ENCODE data around the gene ROR2. TPM values are rescaled to one million over a fixed set of nuclear protein-coding genes. Genes with fewer than 3 reads are reported as not detected.

ROR2 gene
- total and polyA plus RNA-seq, 5 donors = 20.1 to 38.9 (median 35.3) TPM

DNA sequence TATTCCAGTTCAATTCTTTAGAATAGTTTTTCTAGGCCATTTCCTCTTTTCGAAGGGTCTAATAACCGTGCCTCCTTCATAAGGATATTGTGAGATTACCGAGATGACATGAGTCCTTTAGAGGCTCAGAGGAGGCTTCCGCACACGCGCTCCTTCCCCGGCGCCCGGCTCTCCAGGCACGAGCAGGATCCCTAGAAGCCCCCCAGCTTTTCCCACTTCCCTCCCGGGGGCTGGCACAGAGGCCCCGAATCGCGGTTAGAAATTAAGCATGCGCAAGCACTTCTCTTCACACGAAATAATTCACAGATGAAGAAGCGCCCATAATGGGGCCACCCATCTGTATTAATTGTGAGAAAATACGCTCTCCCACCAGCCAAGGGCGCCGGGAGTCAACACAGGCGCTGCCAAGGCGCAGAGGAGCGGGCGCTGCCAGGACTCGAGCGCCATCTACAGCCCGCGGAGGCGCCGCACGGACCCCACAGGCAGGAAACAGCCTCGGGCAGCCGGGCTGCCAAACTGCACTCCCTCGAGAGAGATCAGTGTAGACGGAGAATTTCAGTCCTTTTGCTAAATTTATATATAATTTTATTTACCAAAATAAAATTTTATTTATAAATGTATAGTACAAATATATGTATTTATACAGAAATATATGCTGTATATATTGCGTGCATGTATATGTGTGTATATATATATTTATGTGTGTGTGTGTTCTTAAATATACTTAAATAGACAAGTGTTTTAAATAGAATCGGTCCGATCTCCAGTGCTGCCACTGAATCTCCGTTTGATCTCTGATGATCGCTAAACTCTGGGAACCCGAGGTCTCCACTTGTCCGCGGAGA is 268.3 kb downstream of the ROR2 start:
- H3K4me1 ChIP-seq (ENCODE audit: control insufficient read depth, insufficient read depth, low read length) = no peaks in the 10 kb centered on the region
- H3K27me3 ChIP-seq (ENCODE audit: control insufficient read depth, insufficient read depth) = no peaks in the 10 kb centered on the region
- peak; percentile 94 to 97 for ATAC-seq
- WGBS = 28% methylated on average over 43 of the region's 43 CpGs
- no peak overlapping the region for H3K27ac ChIP-seq (ENCODE audit: low read length)
- intact Hi-C loops (cut with DNase I) = loop anchor here in 2 of 4 donors (2.0 to 10.0 kb wide), 2 partner anchors 247 to 769 kb away; no protein-coding TSS in a partner anchor
- no peaks in the 10 kb centered on the region for H3K9me3 ChIP-seq (ENCODE audit: control insufficient read depth, low read length)
- H3K4me3 ChIP-seq (ENCODE audit: low read length) = no peak overlapping the region
- peak; percentile 83 to 90 (median 89) for DNase-seq

DNA sequence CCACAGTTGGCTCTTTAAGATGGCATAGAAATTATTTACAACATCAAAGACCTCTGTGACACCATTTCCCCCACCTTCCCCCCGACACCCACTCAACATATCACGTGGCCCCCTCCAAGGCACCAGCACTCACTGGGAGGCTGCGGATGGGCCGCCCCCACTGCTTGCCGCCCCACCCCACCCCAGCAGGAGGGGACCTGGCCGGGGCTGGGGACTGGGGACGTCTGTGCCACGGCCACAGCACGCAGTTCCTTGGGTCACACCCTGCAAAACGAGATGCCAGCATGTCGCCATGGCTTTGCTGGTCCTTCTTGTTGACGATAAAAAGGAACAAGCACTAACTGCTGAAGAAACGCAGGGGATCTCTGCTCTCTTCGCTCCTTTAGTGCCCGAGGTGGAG is 269.0 kb downstream of the ROR2 start:
- WGBS = 82% methylated on average over 15 of the region's 15 CpGs
- H3K27me3 ChIP-seq (ENCODE audit: control insufficient read depth, insufficient read depth) = no peaks in the 10 kb centered on the region
- H3K9me3 ChIP-seq (ENCODE audit: control insufficient read depth, low read length) = no peaks in the 10 kb centered on the region
- no peak overlapping the region for H3K4me3 ChIP-seq (ENCODE audit: low read length)
- no peak overlapping the region for H3K27ac ChIP-seq (ENCODE audit: low read length)
- no peaks in the 10 kb centered on the region for H3K4me1 ChIP-seq (ENCODE audit: control insufficient read depth, insufficient read depth, low read length)
- ATAC-seq = no peak
- intact Hi-C loops (cut with DNase I) = loop anchor here in 1 of 4 donors (10.0 kb wide), 1 partner anchor 246 kb away; no protein-coding TSS in a partner anchor
- no peak for DNase-seq

DNA sequence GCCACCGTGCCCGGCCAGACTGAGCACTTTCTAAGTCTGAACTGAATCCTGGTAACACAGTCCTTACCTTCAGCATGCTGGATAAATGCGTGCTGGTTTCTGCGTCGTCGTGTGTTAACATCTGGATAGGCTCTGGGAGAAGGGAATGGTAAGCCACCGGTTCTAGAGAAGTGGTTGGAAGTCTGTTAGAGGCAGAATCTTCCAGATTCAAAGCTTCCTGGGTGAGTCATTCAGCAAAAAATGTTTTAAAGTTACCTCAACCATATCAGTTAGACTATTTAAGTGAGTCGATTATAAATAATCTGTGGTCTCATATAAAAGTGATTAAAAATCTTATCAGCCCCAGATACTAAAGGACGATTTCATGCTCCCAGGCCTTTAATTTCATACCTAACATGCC is 269.9 kb downstream of the ROR2 start:
- ATAC-seq (no peak), DNase-seq (no peak)
- Histone ChIP-seq H3K27me3 (ENCODE audit: control insufficient read depth, insufficient read depth) (no peaks in the 10 kb centered on the region), H3K27ac (ENCODE audit: low read length) (no peak overlapping the region), H3K9me3 (ENCODE audit: control insufficient read depth, low read length) (no peaks in the 10 kb centered on the region), H3K4me1 (ENCODE audit: control insufficient read depth, insufficient read depth, low read length) (no peaks in the 10 kb centered on the region), H3K4me3 (ENCODE audit: low read length) (no peak overlapping the region)
- intact Hi-C loops (cut with DNase I) = loop anchor here in 1 of 4 donors (10.0 kb wide), 1 partner anchor 245 kb away; no protein-coding TSS in a partner anchor
- 90% methylated on average over 9 of the region's 9 CpGs for WGBS

DNA sequence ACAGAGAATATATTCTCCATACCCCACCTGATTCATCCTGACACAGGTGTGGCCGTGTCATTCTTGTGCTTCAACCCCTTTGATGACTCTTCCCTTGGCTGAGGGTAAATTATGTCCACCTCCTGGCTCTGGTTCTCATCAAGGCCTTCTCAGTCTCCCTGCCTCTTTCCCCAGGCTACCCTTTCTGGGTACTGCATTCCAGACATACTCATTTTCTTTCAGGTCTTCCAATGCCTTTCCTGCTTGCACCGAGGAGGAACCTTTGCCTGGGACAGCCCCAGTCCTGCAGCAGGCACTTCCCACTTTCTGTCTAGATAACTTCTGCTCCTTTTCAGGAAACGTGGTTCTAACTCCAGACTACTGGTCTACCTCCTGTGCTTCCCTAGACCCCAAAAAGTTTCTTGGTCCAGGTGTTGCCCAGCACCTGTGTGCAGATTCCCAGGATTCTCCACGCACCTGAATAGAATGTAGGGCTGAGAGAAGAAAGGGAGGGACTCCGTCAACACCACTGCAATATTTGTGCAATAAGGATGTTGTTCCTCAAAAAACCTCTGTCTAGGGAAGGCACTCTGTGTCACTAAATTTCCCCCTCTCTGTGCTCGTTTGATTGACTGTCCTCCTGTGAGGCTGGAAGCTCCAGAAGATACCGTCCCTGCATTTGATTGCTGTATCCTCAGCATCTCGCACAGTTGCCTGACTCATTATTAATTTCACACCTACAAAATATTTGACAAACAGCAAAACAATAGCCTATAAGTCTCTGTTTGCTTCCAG is 271.0 kb downstream of the ROR2 start:
- DNase-seq (no peak), ATAC-seq (no peak)
- Histone ChIP-seq H3K27ac (ENCODE audit: low read length) (no peak overlapping the region), H3K4me3 (ENCODE audit: low read length) (no peak overlapping the region), H3K4me1 (ENCODE audit: control insufficient read depth, insufficient read depth, low read length) (no peaks in the 10 kb centered on the region), H3K27me3 (ENCODE audit: control insufficient read depth, insufficient read depth) (no peaks in the 10 kb centered on the region), H3K9me3 (ENCODE audit: control insufficient read depth, low read length) (no peaks in the 10 kb centered on the region)
- intact Hi-C loops (cut with DNase I) = no loop called here
- WGBS = 74% methylated on average over 8 of the region's 8 CpGs

DNA sequence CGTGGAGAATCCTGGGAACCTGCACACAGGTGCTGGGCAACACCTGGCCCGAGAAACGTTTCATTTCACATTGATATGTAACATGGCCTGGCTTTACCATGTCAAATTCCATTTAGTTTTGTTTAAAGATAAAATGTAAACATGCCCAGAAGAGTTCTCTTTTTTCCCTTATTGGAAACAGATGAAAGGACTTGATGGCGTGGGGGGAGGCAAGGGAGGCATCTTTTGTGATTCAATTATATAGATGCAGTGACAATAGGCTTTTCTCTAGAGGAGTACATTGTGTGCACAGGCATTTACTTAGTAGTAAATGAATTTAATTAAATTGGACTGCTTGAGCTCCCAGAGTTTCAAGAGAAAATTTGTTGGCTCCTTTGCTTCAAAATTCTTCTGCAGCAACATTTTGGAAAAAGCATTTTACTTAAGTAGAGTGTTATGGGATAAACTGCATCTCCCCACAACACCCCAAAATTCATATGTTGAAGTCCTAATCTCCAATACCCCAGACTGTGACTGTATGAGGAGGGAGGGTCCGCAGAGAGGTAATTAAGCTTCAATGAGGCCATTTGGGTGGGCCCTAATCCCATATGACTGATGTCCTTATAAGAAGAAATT is 272.1 kb downstream of the ROR2 start:
- H3K27me3 ChIP-seq (ENCODE audit: control insufficient read depth, insufficient read depth) = no peaks in the 10 kb centered on the region
- 76% methylated on average over 5 of the region's 5 CpGs for WGBS
- H3K9me3 ChIP-seq (ENCODE audit: control insufficient read depth, low read length) = no peaks in the 10 kb centered on the region
- ATAC-seq = no peak
- no peak overlapping the region for H3K4me3 ChIP-seq (ENCODE audit: low read length)
- H3K27ac ChIP-seq (ENCODE audit: low read length) = no peak overlapping the region
- intact Hi-C loops (cut with DNase I) = no loop called here
- no peak for DNase-seq
- no peaks in the 10 kb centered on the region for H3K4me1 ChIP-seq (ENCODE audit: control insufficient read depth, insufficient read depth, low read length)

DNA sequence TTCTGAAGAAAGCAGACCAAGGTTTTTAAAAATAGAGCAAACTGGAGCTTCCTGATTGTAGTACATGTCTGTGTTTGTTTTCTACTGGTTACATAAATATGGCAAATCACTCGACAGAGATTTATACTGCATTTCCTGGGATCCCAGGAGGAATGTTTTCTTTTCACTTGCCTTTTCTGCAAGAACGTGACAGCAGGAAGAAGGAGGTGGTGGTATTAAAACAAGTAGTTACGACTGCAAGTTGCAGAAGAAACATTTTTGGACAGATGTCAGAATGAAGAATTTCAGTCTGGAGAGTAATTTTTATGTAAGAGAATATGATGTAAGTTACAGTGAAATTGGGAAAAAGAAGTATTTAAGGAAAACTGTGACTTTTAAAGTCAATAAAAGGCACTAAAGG is 272.7 kb downstream of the ROR2 start:
- H3K27me3 ChIP-seq (ENCODE audit: control insufficient read depth, insufficient read depth) = no peaks in the 10 kb centered on the region
- intact Hi-C loops (cut with DNase I) = no loop called here
- 32% methylated on average over 3 of the region's 3 CpGs for WGBS

DNA sequence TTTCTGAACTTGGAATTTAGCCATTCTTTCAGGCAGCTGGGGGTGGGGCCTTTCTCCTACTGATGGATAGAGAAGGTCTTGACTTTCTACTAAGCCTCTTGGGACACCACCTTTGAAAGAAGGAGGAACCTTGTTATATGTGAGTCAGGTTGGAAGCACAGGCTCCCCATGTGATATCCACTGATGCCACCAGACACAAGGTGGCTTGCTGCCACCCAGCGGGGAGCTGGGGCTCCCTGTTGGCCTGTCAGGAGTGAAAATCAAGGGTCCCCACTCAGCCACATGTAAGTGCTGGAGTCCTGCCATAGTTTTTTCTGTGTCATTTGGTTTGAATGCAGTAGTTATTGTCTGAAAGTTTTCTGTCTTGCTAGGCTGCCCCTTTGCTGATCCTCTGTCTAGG is 274.0 kb downstream of the ROR2 start:
- Histone ChIP-seq H3K27ac (ENCODE audit: low read length) (no peak overlapping the region), H3K9me3 (ENCODE audit: control insufficient read depth, low read length) (no peaks in the 10 kb centered on the region), H3K4me1 (ENCODE audit: control insufficient read depth, insufficient read depth, low read length) (no peaks in the 10 kb centered on the region), H3K27me3 (ENCODE audit: control insufficient read depth, insufficient read depth) (no peaks in the 10 kb centered on the region), H3K4me3 (ENCODE audit: low read length) (no peak overlapping the region)
- 74% methylated on average over 1 of the region's 1 CpG for WGBS
- ATAC-seq (no peak), DNase-seq (no peak)
- intact Hi-C loops (cut with DNase I) = no loop called here

More for the DNA sequence above, 272.7 kb downstream of the ROR2 start:
- no peak overlapping the region for H3K4me3 ChIP-seq (ENCODE audit: low read length)
- ATAC-seq (no peak), DNase-seq (no peak)
- no peaks in the 10 kb centered on the region for H3K9me3 ChIP-seq (ENCODE audit: control insufficient read depth, low read length)
- no peaks in the 10 kb centered on the region for H3K4me1 ChIP-seq (ENCODE audit: control insufficient read depth, insufficient read depth, low read length)
- no peak overlapping the region for H3K27ac ChIP-seq (ENCODE audit: low read length)

DNA sequence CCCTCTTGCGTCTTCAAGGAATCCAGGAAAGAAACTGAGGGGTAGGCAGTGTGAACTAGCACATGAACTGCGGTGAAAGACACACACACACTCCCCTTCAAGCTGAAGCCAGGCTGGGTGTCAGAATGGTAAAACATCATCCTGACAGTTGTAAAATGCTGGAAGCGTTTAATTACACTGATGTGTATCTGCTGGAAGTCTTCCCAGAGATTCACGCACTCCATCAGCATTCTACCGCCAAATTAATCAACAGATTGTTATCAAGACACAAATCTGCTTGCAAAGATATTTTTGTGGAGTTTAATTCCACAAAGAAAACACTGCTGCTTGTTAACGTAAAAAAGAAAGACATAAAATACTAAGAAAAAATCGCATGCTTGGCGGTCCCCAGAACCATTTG is 285.4 kb downstream of the ROR2 start:
- Histone ChIP-seq H3K27ac (ENCODE audit: low read length) (no peak overlapping the region), H3K4me1 (ENCODE audit: control insufficient read depth, insufficient read depth, low read length) (no peaks in the 10 kb centered on the region), H3K4me3 (ENCODE audit: low read length) (no peak overlapping the region), H3K9me3 (ENCODE audit: control insufficient read depth, low read length) (no peaks in the 10 kb centered on the region), H3K27me3 (ENCODE audit: control insufficient read depth, insufficient read depth) (no peaks in the 10 kb centered on the region)
- intact Hi-C loops (cut with DNase I) = no loop called here
- 79% methylated on average over 8 of the region's 8 CpGs for WGBS
- no peak for ATAC-seq
- DNase-seq = no peak

DNA sequence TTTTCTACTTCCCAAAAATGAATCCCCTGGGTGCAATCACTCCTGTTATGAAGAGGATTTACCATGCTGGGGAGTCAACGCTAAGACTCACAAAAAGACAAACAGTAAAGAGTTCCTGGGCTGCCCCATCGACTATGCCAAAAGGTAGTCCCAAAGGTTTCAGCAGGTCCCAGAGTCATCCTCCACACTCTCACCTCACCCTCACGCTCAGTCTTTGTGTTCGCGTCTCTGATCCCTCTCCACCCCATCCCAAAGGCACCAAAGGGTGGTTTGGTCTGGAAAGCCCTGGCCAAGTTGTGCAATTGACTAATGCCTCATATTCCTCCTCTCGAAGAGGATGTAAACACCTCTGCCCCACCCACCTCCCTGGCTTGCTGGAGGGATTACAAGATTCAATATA is 286.2 kb downstream of the ROR2 start:
- no peak for DNase-seq
- Histone ChIP-seq H3K27me3 (ENCODE audit: control insufficient read depth, insufficient read depth) (no peaks in the 10 kb centered on the region), H3K27ac (ENCODE audit: low read length) (no peak overlapping the region), H3K9me3 (ENCODE audit: control insufficient read depth, low read length) (no peaks in the 10 kb centered on the region), H3K4me1 (ENCODE audit: control insufficient read depth, insufficient read depth, low read length) (no peaks in the 10 kb centered on the region), H3K4me3 (ENCODE audit: low read length) (no peak overlapping the region)
- 80% methylated on average over 6 of the region's 6 CpGs for WGBS
- intact Hi-C loops (cut with DNase I) = no loop called here
- no peak for ATAC-seq

DNA sequence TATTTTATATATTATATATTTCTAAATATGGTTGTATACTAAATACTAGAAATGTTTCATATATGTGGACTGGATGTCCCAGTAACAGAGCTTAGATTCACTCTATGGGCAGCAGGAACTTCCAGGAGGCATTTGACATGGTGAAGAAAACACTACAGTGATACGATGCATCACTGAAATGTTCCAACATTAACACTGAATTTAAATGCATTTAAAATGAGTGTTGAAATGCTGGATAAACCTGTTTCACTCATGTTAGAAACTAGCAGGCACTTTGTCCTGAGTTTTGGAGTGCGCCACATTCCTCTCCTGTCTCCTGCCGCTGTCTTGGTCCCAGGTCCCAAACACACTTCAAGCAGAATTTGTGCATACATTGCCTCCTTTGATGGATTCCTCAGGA is 288.6 kb downstream of the ROR2 start:
- Histone ChIP-seq H3K27ac (ENCODE audit: low read length) (no peak overlapping the region), H3K9me3 (ENCODE audit: control insufficient read depth, low read length) (no peaks in the 10 kb centered on the region), H3K27me3 (ENCODE audit: control insufficient read depth, insufficient read depth) (no peaks in the 10 kb centered on the region), H3K4me3 (ENCODE audit: low read length) (no peak overlapping the region), H3K4me1 (ENCODE audit: control insufficient read depth, insufficient read depth, low read length) (no peaks in the 10 kb centered on the region)
- 66% methylated on average over 3 of the region's 3 CpGs for WGBS
- ATAC-seq = no peak
- DNase-seq = no peak
- intact Hi-C loops (cut with DNase I) = no loop called here

DNA sequence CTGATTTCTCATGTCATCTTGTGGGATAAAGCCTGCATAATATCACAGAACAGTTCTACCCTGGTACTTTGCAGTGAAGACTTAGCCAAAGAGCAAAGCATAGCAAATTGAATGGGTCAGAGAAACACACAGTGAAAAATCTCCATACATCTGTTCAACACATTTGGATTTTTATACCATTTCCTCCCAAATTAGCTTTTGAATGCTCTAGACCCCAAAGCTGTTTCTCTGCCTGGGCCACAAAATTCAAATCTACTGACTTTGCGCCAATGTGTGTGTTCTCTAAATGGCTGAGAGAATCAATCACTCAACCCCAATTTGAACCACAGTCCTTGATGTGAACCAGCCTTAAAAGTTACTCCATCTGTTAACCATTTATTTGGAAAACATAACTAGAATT is 289.5 kb downstream of the ROR2 start:
- 97% methylated on average over 1 of the region's 1 CpG for WGBS
- intact Hi-C loops (cut with DNase I) = no loop called here
- ATAC-seq = no peak
- H3K9me3 ChIP-seq (ENCODE audit: control insufficient read depth, low read length) = no peaks in the 10 kb centered on the region
- H3K27me3 ChIP-seq (ENCODE audit: control insufficient read depth, insufficient read depth) = no peaks in the 10 kb centered on the region
- H3K4me1 ChIP-seq (ENCODE audit: control insufficient read depth, insufficient read depth, low read length) = no peaks in the 10 kb centered on the region
- DNase-seq = no peak
- H3K4me3 ChIP-seq (ENCODE audit: low read length) = no peak overlapping the region
- no peak overlapping the region for H3K27ac ChIP-seq (ENCODE audit: low read length)
